ENCODE data around the gene SLC5A10. TPM values are rescaled to one million over a fixed set of nuclear protein-coding genes. Genes with fewer than 3 reads are reported as not detected.

The SLC5A10 gene
- total RNA-seq, 1 experiment from 2014 or later = not detected

GRCh38 chr17:18984273-18985114 lies 32.5 kb downstream of the SLC5A10 start:
- Histone ChIP-seq H2BK12ac (ENCODE audit: insufficient read length, low read depth, low read length) (no peak overlapping the region), H3K27ac (ENCODE audit: insufficient read length, low read depth, low read length) (no peak overlapping the region), H3K79me2 (ENCODE audit: insufficient read depth, low read length) (no peaks in the 10 kb centered on the region), H2BK120ac (ENCODE audit: low read depth, low read length, poor library complexity, severe bottlenecking) (no peak overlapping the region), H4K5ac (ENCODE audit: insufficient read length, low read depth, low read length) (no peak overlapping the region), H3K4me1 (ENCODE audit: insufficient read depth, low read length) (no peaks in the 10 kb centered on the region), H2BK20ac (ENCODE audit: low read depth, low read length, poor library complexity, severe bottlenecking) (no peak overlapping the region), H3K23ac (ENCODE audit: insufficient read length, low read depth, low read length) (no peak overlapping the region), H2BK15ac (ENCODE audit: low read depth, low read length) (no peak overlapping the region), H2BK5ac (ENCODE audit: insufficient read length, low read length) (no peak overlapping the region), H4K91ac (ENCODE audit: insufficient read length, low read depth, low read length) (no peak overlapping the region), H4K8ac (replicated peaks; ENCODE audit: insufficient read length, low read depth, low read length) (no peak overlapping the region), H3K9me3 (ENCODE audit: control insufficient read depth, low read depth, low read length) (no peaks in the 10 kb centered on the region), H3K4ac (ENCODE audit: low read depth, low read length) (no peak overlapping the region), H3K23me2 (ENCODE audit: insufficient read length, low read depth, low read length, poor library complexity, severe bottlenecking) (no peaks in the 10 kb centered on the region), H3K79me1 (ENCODE audit: insufficient read depth, low read depth, low read length, poor library complexity, severe bottlenecking) (no peaks in the 10 kb centered on the region), H3K18ac (ENCODE audit: insufficient read length, low read depth, low read length) (no peak overlapping the region), H2AFZ (ENCODE audit: low read length) (no peak overlapping the region), H3K27me3 (ENCODE audit: insufficient read depth, low read length) (no peaks in the 10 kb centered on the region), H3K14ac (ENCODE audit: insufficient read depth, low read length) (no peak overlapping the region), H2AK5ac (ENCODE audit: insufficient read length, low read length) (no peak overlapping the region), H4K20me1 (ENCODE audit: control insufficient read depth, insufficient read depth, insufficient read length) (no peaks in the 10 kb centered on the region), H3K9ac (ENCODE audit: extremely low read depth, insufficient read length, low read length) (no peak overlapping the region), H3K56ac (ENCODE audit: insufficient read length, low read depth, low read length) (no peak overlapping the region), H3K4me2 (ENCODE audit: insufficient read depth, insufficient read length, low read length) (no peak overlapping the region), H3T11ph (ENCODE audit: low read length) (no peak overlapping the region)
- no peaks in the 10 kb centered on the region for H3K9me3 Mint-ChIP-seq
- peaks cover 12 to 36% (median 34%) of the 10 kb centered on the region in 3 experiments; a peak in 6 of 7 replicates for H3K36me3 Mint-ChIP-seq (ENCODE audit: insufficient read depth in 1 of 3, low read depth in 3 of 3)
- no peak overlapping the region; a peak in 1 of 7 replicates for H3K27ac Mint-ChIP-seq
- H3K4me1 Mint-ChIP-seq = peaks cover 9 to 11% of the 10 kb centered on the region in 2 experiments
- TF ChIP-seq CTCF (conservative IDR thresholded peaks at IDR 0.05) = no peak
- no peak overlapping the region for H3K4me3 Mint-ChIP-seq
- WGBS (ENCODE audit: extremely low coverage, insufficient read length, low lambda C conversion rate) = no CpG with 5 or more reads among the region's 21 CpGs
- H3K27me3 Mint-ChIP-seq (ENCODE audit: low read depth) = no peaks in the 10 kb centered on the region
- DNase-seq = no peak
